Vagina (tissue), 2 donors: ENCODE results near the gene CDC34.

ENCODE experiments used
- POLR2A ChIP-seq, 2 donors: fragments of 450-650 bp; IDR thresholded peaks; one replicate each; pipeline ENCODE4 v1.6.1; 2017; ENCODE audit warnings: antibody characterized with exemption in 2 of 2, mild to moderate bottlenecking in 2 of 2, moderate library complexity in 2 of 2
- POLR2AphosphoS5 ChIP-seq, 2 donors: sonication (generic); formaldehyde crosslinking; IDR thresholded peaks; one replicate each; pipeline ENCODE4 v1.9.0; 2017; ENCODE audit warnings: antibody characterized with exemption in 2 of 2, mild to moderate bottlenecking in 2 of 2, low read depth in 1 of 2; ENCODE audit not compliant: insufficient read depth in 1 of 2
- TF ChIP-seq, protein P1 (sequence below), 3 experiments: fragments of 450-650 bp in 2 of 3; fragments of 200-600 bp in 1 of 3; sonication (generic) in 1 of 3; IDR thresholded peaks; one replicate each; pipeline ENCODE4 v1.5.1; 2017 to 2019; ENCODE audit warnings: antibody characterized with exemption in 3 of 3, mild to moderate bottlenecking in 2 of 3, moderate library complexity in 2 of 3

DNA sequence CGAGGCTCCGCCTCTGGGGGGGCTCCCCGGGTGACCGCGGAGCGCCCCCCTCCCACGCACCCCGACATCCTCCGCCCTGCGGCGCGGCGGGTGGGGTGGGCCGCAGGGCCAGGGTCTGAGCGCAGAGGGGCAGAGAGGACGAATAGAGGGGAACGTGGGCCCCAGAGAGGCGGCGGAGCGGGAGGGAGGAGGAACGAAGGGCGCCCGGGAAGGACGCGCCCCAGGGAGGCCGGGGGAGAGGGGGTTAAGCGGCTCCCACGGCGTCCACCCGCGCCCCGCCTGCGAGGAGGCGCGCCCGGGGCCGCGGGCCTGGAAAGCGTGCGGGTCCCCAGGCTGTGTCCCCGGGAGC, 59.2 kb downstream of the CDC34 start:
- TF ChIP-seq POLR2A (IDR thresholded peaks at IDR 0.05): no peak
- TF ChIP-seq, protein P1, sequence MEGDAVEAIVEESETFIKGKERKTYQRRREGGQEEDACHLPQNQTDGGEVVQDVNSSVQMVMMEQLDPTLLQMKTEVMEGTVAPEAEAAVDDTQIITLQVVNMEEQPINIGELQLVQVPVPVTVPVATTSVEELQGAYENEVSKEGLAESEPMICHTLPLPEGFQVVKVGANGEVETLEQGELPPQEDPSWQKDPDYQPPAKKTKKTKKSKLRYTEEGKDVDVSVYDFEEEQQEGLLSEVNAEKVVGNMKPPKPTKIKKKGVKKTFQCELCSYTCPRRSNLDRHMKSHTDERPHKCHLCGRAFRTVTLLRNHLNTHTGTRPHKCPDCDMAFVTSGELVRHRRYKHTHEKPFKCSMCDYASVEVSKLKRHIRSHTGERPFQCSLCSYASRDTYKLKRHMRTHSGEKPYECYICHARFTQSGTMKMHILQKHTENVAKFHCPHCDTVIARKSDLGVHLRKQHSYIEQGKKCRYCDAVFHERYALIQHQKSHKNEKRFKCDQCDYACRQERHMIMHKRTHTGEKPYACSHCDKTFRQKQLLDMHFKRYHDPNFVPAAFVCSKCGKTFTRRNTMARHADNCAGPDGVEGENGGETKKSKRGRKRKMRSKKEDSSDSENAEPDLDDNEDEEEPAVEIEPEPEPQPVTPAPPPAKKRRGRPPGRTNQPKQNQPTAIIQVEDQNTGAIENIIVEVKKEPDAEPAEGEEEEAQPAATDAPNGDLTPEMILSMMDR (IDR thresholded peaks at IDR 0.05): no peak
- no peak for TF ChIP-seq POLR2AphosphoS5 (IDR thresholded peaks at IDR 0.05; ENCODE audit: insufficient read depth in 1 of 2, low read depth in 1 of 2)
